Ovary (tissue), 9 donors: ENCODE data around the gene MFNG. TPM values are rescaled to one million over a fixed set of nuclear protein-coding genes. Genes with fewer than 3 reads are reported as not detected.
"Not testable (repeated sequence)": the region's sequence is repeated elsewhere in the genome, so short reads cannot be mapped to it uniquely, and the experiment has no call there.

Experiments used
- DNase-seq, 5 donors: peaks; one replicate each; pipeline ENCODE4 v3.0.0-alpha.2; 2019 to 2020
- H3K27ac ChIP-seq, 2 donors: fragments of 200-600 bp; one replicate each; pipeline versions ENCODE4 v1.5.1 to v1.8.0; 2019 to 2022
- H3K27me3 ChIP-seq: fragments of 200-600 bp; one replicate; pipeline ENCODE4 v1.8.0; 2022
- H3K36me3 ChIP-seq: fragments of 200-600 bp; sonication (generic); one replicate; pipeline ENCODE4 v1.5.1; 2019
- H3K4me1 ChIP-seq: one replicate; pipeline ENCODE4 v1.8.1; 2013; ENCODE audit warnings: mild to moderate bottlenecking, moderate library complexity; ENCODE audit not compliant: insufficient read depth
- H3K4me3 ChIP-seq: fragments of 200-600 bp; sonication (generic); one replicate; pipeline ENCODE4 v1.5.1; 2017
- H3K9me3 ChIP-seq, 2 donors: fragments of 200-600 bp in 1 of 2; sonication (generic) in 1 of 2; one replicate each; pipeline versions ENCODE4 v1.5.1 to v1.8.1; 2013 to 2019; ENCODE audit warnings: mild to moderate bottlenecking in 1 of 2, moderate library complexity in 1 of 2
- EP300 ChIP-seq: sonication (generic); formaldehyde crosslinking; IDR thresholded peaks from one replicate; pipeline ENCODE4 v1.6.1; 2017; ENCODE audit warnings: antibody characterized with exemption
- POLR2A ChIP-seq: fragments of 450-650 bp; IDR thresholded peaks from one replicate; pipeline ENCODE4 v1.6.1; 2017; ENCODE audit warnings: antibody characterized with exemption, mild to moderate bottlenecking, moderate library complexity
- WGBS, 3 donors: extraction: QIAGEN DNeasy Blood & Tissue Kit in 1 of 3; methylation state at CpG; one replicate each; pipeline versions ENCODE4 v1.1.5 to v1.1.7; 2013 to 2017; 5-methylcytosine and 5-hydroxymethylcytosine counted together
- intact Hi-C, 4 donors: fragments of 100-400 bp; cut with DNase I; formaldehyde crosslinking; loops; one replicate each; pipeline versions ENCODE4 v1.11.0 to v1.15.1; 2022 to 2023
- polyA plus RNA-seq, 2 donors: library from polyadenylated mRNA; stranded (reverse); fragments of 200-250 nt in 1 of 2; fragments of 350-450 nt in 1 of 2; fragmentation: Illumina TruSeq in 1 of 2; extraction: RNeasy Lipid Tissue Mini Kit (QIAGEN cat#74804) in 1 of 2; gene quantifications; one replicate each; pipeline ENCODE4 v1.2.3, GENCODE V29; 2013 to 2014
- total RNA-seq, 7 donors: library from RNA; depleted of rRNA in 2 of 7; stranded (reverse); fragments of >200 nt in 2 of 7; fragmentation: NEBNext Ultra II Directional in 3 of 7; extraction: Animal tissue kit (Norgen Biotek cat#: 25700) in 3 of 7; gene quantifications; one replicate each; pipeline versions ENCODE4 v1.1.0 to v1.2.4, GENCODE V29; 2016 to 2023
- TF ChIP-seq, protein P1 (sequence below), 3 donors: fragments of 450-650 bp in 2 of 3; fragments of 200-600 bp in 1 of 3; IDR thresholded peaks; one replicate each; pipeline versions ENCODE4 v1.5.1 to v1.8.0; 2016 to 2022; ENCODE audit warnings: antibody characterized with exemption in 3 of 3, mild to moderate bottlenecking in 1 of 3
- donor health status: DM: no; HTN: no; CAD: no; lungs with moderate emphysema.
- donor health status: DM: no; HTN: no; CAD: no.
- donor health status: Bipolar disorder and iron deficiency.
- donor health status: DM: yes; HTN: yes; CAD: no.
- donor health status: DM: no; HTN: no; CAD: no.
- donor health status: DM: yes; HTN: yes; CAD: no.

MFNG gene
- total and polyA plus RNA-seq, 9 donors: 4.4 to 11.1 (median 7.1) TPM

DNA sequence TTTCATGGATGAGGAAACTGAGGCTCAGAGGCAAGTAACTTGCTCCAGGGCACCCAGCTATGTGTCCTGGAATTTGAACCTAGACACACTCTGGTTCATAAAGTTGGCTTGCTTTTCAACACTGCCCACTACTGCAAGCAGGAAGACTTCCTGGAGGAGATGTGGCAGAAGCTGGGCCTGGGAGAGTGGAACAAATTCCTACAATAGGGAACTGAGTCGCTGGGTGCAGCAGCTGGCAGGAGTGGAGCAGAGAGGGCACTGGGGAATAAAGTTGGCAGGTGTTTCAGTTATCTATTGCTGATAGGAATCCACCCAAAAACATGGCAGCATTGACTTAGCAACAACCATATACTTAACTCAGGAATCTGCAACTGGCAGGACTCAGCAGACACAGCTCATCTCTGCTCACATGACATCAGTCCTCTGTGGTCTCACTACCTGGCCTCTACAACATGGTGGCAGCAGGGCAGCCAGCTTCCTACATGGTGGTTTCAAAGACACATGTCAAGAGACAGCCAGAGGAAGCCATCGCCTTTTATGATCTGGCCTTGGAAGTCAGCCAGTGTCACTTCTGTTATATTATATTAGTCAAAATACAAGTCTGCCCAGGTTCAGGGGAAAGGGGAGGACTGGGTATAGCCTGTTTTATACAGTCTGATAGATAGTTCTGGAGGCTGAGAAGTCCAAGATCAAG, 43.6 kb upstream of the MFNG start:
- 70 to 89% (median 80%) methylated on average over 2 of the region's 2 CpGs for WGBS, 3 donors
- Histone ChIP-seq H3K9me3 (no peaks in the 10 kb centered on the region), H3K36me3 (no peaks in the 10 kb centered on the region), H3K27ac (no peak overlapping the region), H3K4me1 (peaks cover 1% of the 10 kb centered on the region), H3K4me3 (no peak overlapping the region), H3K27me3 (no peaks in the 10 kb centered on the region)
- no peak for DNase-seq
- no peak for TF ChIP-seq POLR2A
- no peak for TF ChIP-seq EP300
- TF ChIP-seq, protein P1, sequence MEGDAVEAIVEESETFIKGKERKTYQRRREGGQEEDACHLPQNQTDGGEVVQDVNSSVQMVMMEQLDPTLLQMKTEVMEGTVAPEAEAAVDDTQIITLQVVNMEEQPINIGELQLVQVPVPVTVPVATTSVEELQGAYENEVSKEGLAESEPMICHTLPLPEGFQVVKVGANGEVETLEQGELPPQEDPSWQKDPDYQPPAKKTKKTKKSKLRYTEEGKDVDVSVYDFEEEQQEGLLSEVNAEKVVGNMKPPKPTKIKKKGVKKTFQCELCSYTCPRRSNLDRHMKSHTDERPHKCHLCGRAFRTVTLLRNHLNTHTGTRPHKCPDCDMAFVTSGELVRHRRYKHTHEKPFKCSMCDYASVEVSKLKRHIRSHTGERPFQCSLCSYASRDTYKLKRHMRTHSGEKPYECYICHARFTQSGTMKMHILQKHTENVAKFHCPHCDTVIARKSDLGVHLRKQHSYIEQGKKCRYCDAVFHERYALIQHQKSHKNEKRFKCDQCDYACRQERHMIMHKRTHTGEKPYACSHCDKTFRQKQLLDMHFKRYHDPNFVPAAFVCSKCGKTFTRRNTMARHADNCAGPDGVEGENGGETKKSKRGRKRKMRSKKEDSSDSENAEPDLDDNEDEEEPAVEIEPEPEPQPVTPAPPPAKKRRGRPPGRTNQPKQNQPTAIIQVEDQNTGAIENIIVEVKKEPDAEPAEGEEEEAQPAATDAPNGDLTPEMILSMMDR (IDR thresholded peaks at IDR 0.05): no peak
- intact Hi-C loops: no loop called here

DNA sequence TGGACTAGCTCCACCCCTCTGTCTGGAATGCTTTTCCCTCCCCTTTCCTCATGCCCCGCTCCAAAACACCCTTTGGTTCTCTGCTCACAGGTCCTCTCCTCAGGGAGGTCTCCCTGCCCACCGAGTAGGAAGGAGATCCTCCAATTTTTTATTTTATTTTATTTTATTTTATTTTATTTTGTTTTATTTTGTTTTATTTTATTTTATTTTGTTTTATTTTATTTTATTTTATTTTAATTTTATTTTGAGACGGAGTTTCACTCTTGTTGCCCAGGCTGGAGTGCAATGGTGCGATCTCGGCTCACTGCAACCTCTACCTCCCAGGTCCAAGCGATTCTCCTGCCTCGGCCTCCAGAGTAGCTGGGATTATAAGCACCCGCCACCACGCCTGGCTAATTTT, 41.8 kb upstream of the MFNG start:
- H3K4me3 ChIP-seq, intact Hi-C loops, H3K27ac ChIP-seq, DNase-seq, H3K9me3 ChIP-seq, H3K27me3 ChIP-seq, H3K36me3 ChIP-seq, H3K4me1 ChIP-seq: not testable (repeated sequence)
- WGBS, 3 donors: 86 to 97% (median 94%) methylated on average over 9 of the region's 9 CpGs

DNA sequence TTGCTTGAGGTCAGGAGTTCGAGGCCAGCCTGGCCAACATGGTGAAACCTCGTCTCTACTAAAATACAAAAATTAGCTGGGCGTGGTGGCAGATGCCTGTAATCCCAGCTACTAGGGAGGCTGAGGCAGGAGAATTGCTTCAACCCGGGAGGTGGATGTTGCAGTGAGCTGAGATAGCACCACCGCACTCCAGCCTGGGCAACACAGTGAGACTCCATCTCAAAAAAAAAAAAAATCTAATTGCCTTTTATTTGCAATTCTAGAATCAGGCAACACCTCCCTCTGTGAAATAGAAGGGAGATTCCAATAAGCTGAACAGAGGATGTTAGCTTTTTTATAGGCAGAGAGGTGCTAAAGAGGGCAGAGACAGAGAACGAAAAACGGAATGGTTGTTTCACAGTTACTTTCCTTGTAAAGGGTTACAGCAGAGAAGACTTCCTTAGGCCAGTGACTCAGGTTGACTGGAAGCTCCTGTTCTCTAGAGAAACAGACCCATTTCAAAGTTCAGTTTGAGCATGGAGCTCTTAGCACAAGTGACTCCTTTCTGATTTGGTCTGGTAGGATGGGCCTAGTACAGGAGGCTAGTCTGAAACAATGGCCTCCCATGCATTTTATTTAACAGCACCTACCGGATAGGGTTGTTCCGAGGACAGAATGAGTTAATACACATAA, 41.0 kb upstream of the MFNG start:
- H3K4me1 ChIP-seq, intact Hi-C loops, H3K4me3 ChIP-seq, H3K36me3 ChIP-seq, DNase-seq, H3K9me3 ChIP-seq, H3K27ac ChIP-seq, H3K27me3 ChIP-seq: not testable (repeated sequence)
- WGBS, 3 donors: 94 to 96% (median 94%) methylated on average over 9 of the region's 9 CpGs

DNA sequence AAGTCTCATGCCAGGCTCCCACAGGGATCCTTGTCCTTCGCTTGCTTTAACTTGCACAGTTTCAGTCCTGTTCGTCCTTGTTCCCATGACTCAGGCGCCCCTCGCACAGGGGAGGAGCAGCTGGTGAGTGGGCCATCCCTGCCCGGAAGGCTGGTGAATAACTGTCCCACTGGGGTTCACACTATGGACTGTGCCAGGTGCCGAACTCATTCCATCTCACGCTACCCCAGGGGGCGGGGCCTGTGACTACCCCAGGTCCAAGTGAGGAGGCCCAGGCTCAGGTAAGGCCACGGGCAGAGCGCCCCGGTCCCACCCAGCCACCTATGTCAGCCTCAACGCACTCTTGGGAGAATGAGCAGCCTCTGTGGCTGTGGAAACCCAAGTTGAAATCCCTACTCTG, 40.2 kb upstream of the MFNG start:
- Histone ChIP-seq H3K36me3 (no peaks in the 10 kb centered on the region), H3K27ac (no peak overlapping the region), H3K4me1 (no peaks in the 10 kb centered on the region), H3K27me3 (no peaks in the 10 kb centered on the region), H3K4me3 (no peak overlapping the region), H3K9me3 (no peaks in the 10 kb centered on the region)
- DNase-seq: no peak
- intact Hi-C loops: no loop called here
- TF ChIP-seq, protein P1 (IDR thresholded peaks at IDR 0.05): no peak
- TF ChIP-seq POLR2A (no peak), EP300 (no peak)
- WGBS, 3 donors: 85 to 86% (median 85%) methylated on average over 12 of the region's 12 CpGs

DNA sequence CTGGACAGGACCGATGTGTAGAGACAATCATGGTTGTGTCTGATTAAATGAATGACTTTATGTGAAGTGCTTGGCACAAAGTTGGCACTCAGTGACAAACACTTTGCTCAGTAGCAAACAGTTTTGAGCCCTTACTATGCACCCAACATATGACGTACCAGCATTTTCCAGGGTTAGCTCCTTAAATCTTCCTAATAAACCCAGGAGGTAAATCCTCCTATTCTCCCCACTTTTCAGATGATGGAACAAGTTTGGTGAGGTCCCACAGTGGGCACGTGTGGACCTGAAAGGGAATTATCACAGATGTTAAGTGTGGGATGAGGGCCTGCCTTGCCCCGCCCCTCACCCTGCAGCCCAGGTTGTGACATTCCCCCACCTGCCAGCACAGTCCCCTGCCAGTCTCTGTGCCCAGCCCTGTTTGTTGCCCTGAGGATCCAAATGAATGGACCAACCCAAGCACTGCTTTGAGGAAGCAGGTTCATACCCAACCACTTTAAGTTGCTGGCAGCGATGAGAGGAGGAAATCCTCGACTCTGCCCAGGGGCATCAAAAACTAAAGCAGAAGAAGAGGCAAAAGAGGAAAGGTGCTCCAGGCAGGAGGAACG, 39.7 kb upstream of the MFNG start:
- H3K27me3 ChIP-seq: no peaks in the 10 kb centered on the region
- 69 to 75% (median 75%) methylated on average over 7 of the region's 7 CpGs for WGBS, 3 donors
- TF ChIP-seq POLR2A (no peak), EP300 (no peak)
- TF ChIP-seq, protein P1 (IDR thresholded peaks at IDR 0.05): no peak
- no peaks in the 10 kb centered on the region for H3K36me3 ChIP-seq
- no peaks in the 10 kb centered on the region for H3K9me3 ChIP-seq
- intact Hi-C loops: no loop called here
- no peak overlapping the region for H3K27ac ChIP-seq
- no peak overlapping the region for H3K4me3 ChIP-seq
- H3K4me1 ChIP-seq: peaks cover 4% of the 10 kb centered on the region
- no peak for DNase-seq
